DMS153 treated with DMSO at 0.1 percent for 48 hours (cell line): ENCODE data around the gene SDE2.
"Not testable (repeated sequence)": the region's sequence is repeated elsewhere in the genome, so short reads cannot be mapped to it uniquely, and the experiment has no call there.

Source experiments
- DNase-seq: peaks from one replicate; lab custom pipeline; 2025; ENCODE audit not compliant: unreplicated experiment; lab: John Stamatoyannopoulos, UW

SDE2 gene

GRCh38 chr1:226007126-226007892 is 8.2 kb upstream of the SDE2 start:
- DNase-seq = not testable (repeated sequence)

- no peak for DNase-seq
Measured at GRCh38 chr1:226006686-226007085, 7.5 kb upstream of the SDE2 start.

GRCh38 chr1:226004396-226004795 is 5.3 kb upstream of the SDE2 start:
- no peak for DNase-seq

- DNase-seq = no peak
Measured at GRCh38 chr1:226003502-226004170, 4.5 kb upstream of the SDE2 start.

GRCh38 chr1:226002667-226003501 is 3.7 kb upstream of the SDE2 start:
- peak; percentile 65 for DNase-seq

GRCh38 chr1:226001963-226002666 is 3.0 kb upstream of the SDE2 start:
- peak; percentile 96 for DNase-seq

GRCh38 chr1:226001088-226001487 is 1.9 kb upstream of the SDE2 start:
- no peak for DNase-seq

- not testable (repeated sequence) for DNase-seq
Measured at GRCh38 chr1:226000493-226001081, 1.4 kb upstream of the SDE2 start.

- no peak for DNase-seq
Measured at GRCh38 chr1:225999912-226000337, 782 bp upstream of the SDE2 start.

GRCh38 chr1:225998560-225999226 is 450 bp downstream of the SDE2 start:
- DNase-seq = no peak

- DNase-seq = no peak
Measured at GRCh38 chr1:225996946-225997545, 2.1 kb downstream of the SDE2 start.

- no peak for DNase-seq
Measured at GRCh38 chr1:225995919-225996864, 3.0 kb downstream of the SDE2 start.

GRCh38 chr1:225990705-225991464 is 8.3 kb downstream of the SDE2 start:
- no peak for DNase-seq

- DNase-seq = peak; percentile 65
Measured at GRCh38 chr1:225987491-225988316, 11.4 kb downstream of the SDE2 start.

- no peak for DNase-seq
Measured at GRCh38 chr1:225981714-225982113, 17.4 kb downstream of the SDE2 start.

- DNase-seq = peak; percentile 52
Measured at GRCh38 chr1:225980005-225980836, 18.9 kb downstream of the SDE2 start.
